ENCODE data around the gene PTGR3.
"Not testable (repeated sequence)": the region's sequence is repeated elsewhere in the genome, so short reads cannot be mapped to it uniquely, and the experiment has no call there.

DNA sequence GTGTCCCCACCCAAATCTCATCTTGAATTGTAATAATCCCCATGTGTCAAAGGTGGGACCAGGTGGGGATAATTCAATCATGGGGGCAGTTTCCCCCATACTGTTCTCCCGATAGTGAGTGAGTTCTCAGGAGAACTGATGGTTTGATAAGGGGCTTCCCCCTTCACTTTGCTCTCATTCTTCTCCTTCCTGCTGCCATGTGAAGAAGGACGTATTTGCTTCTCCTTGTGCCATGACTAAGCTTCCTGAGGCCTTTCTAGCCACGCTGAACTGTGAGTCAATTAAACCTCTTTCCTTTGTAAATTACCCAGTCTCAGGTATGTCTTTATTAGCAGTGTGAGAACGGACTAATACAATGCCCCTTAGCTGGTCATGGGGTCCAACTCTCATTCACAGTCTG is 21.2 kb downstream of the PTGR3 start:
- TF ChIP-seq, protein P1, sequence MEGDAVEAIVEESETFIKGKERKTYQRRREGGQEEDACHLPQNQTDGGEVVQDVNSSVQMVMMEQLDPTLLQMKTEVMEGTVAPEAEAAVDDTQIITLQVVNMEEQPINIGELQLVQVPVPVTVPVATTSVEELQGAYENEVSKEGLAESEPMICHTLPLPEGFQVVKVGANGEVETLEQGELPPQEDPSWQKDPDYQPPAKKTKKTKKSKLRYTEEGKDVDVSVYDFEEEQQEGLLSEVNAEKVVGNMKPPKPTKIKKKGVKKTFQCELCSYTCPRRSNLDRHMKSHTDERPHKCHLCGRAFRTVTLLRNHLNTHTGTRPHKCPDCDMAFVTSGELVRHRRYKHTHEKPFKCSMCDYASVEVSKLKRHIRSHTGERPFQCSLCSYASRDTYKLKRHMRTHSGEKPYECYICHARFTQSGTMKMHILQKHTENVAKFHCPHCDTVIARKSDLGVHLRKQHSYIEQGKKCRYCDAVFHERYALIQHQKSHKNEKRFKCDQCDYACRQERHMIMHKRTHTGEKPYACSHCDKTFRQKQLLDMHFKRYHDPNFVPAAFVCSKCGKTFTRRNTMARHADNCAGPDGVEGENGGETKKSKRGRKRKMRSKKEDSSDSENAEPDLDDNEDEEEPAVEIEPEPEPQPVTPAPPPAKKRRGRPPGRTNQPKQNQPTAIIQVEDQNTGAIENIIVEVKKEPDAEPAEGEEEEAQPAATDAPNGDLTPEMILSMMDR (IDR thresholded peaks at IDR 0.05) = not testable (repeated sequence)
- not testable (repeated sequence) for TF ChIP-seq POLR2A (IDR thresholded peaks at IDR 0.05)

Measured in uterus (tissue), 2 donors.